Fibroblast of mammary gland (primary cell): ENCODE measurements around the gene TMEM131.

Experiments used
- DNase-seq: peaks from one replicate; pipeline ENCODE4 v3.0.0-alpha.2; 2010; ENCODE audit warnings: low read depth
- H3K4me3 ChIP-seq: 2 replicates; pipeline ENCODE4 v1.5.1; 2011; ENCODE audit warnings: low read depth, mild to moderate bottlenecking, low read length, moderate library complexity; ENCODE audit not compliant: control insufficient read depth
- CTCF ChIP-seq: conservative IDR thresholded peaks from 2 replicates; pipeline ENCODE4 v1.5.1; 2011; ENCODE audit warnings: low read depth, low read length, inconsistent platforms; ENCODE audit not compliant: control insufficient read depth, insufficient read depth

TMEM131 gene

DNA sequence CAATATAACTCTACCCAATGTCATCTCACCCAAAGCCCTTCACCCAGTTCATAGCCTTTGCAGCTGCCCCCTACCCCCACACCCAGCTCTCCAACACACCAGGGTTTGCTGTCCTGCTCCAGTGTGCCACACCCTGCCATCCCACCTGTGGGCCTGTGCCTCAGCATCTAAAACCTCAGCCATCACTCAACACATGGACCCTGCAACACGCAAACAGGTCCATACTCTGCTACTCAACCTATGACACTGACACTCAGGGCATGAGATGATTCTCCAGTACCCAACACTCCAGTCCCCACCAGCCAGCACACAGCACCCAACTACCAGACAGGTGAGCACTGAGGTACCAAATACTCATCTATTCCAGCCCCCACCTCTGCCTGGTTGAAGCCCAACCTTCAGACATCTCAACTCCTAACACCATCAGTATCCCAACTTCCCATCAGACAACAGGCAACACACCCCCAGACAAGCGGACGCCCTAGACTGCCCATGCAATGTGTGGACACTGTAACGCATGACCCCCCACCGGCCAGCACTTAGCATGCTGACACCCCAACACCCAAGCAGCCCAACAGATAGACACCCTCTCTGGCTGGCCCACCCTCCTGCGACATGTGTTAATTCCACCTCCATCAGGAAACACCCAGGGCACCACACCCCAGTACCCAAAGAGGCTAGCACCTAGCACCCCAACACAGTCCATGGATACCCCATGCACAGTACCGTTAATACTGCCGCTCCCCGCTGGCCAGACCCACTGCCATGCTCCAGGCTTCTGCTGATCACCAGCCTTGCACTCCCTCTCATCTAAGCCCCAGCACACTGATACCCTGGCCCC, 257.3 kb downstream of the TMEM131 start:
- no peak for DNase-seq
- no peak overlapping the region for H3K4me3 ChIP-seq
- TF ChIP-seq CTCF: no peak

GRCh38 chr2:97737421-97738178, 258.1 kb downstream of the TMEM131 start:
- TF ChIP-seq CTCF: no peak
- no peak for DNase-seq
- H3K4me3 ChIP-seq: no peak overlapping the region

DNA sequence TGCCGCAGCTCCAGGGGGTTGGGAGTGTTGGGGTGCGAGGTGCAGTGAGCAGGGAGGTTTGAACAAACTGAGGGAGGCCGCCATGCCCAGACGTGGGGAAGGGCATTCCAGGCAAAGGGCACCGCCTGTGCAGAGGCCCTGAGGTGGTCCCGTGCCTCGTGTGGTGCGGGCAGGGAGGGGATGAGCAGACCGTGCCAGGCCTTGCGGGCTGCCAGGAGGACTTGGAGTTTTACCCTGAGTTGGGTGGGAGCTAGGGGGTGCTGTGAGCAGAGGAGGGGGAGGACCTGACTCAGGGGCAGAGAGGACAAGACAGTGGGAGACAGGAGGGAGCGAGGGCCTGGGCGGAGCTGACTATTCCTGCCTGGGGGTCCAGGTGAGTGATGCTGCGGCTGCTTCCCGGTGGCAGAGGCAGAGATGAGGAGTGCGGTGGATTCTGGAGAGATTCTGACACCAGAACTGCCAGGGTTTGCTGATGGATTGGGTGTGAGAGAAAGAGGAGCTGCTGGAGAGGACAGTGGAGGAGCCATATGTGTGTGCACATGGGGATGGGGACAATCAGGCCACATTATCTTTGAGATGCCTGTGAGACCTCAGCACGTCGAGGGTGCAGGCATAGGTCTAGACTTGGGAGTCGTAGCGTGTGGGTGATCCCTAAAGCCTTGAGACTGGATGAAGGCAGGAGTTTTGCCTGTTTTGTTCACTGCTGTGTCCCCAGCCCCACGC, 259.0 kb downstream of the TMEM131 start:
- DNase-seq: no peak
- TF ChIP-seq CTCF: no peak
- H3K4me3 ChIP-seq: no peak overlapping the region

DNA sequence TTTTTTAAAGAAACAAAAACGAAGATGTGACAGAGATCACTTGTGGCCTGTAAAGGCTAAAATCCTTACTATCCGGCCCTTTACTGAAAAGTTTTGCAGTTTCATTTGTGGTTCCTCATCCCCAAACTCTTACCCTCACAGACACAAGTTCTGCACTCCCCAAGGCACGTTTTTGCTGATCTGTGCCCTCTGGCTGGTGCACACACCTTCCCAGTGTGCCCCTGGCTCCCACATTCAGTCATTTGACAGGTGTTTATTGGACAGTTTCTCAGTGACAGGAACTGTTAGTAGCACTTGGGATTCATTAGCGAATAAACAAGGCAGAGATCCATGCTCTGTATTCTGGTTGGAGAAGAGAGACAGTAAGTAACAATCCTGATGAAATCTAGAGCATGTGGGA, 259.6 kb downstream of the TMEM131 start:
- no peak overlapping the region for H3K4me3 ChIP-seq
- no peak for TF ChIP-seq CTCF
- no peak for DNase-seq

GRCh38 chr2:97735161-97735561, 260.6 kb downstream of the TMEM131 start:
- H3K4me3 ChIP-seq: no peak overlapping the region
- no peak for TF ChIP-seq CTCF
- DNase-seq: no peak
